Inflammatory macrophage treated with lipopolysaccharide for 1 hour (primary cell): ENCODE results near the gene RNF213.

Experiments used
- DNase-seq, 2 donors: peaks; one replicate each; pipeline ENCODE4 v3.0.0-alpha.2; 2020 to 2022

The RNF213 gene

GRCh38 chr17:80260791-80261158 lies at the start of gene RNF213:
Gene RNF213 (plus strand): TSS chr17:80260852. CDS start chr17:80263682, 2,830 bp downstream.
- DNase-seq = peak; percentile 43 to 57

GRCh38 chr17:80212109-80212508 lies 48.5 kb upstream of the RNF213 start:
- DNase-seq = no peak

DNA sequence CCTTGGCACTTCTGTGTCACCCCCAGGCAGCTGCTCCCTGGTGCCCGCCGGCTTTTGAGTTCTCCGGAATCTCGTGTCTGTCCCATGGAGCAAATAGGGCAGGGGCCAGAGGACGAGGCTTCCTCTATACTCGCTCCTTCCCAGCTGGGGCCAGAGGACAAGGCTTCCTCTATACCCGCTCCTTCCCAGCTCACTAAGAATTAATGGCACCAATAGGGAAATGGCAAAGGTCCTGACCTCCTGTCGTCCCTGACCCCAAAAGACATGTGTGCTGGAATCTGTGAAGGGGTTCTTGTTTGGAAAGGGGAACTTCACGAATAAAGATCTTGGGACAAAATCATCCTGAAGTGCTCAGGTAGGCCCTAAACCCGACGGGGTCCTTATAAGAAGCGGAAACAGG lies 48.1 kb upstream of the RNF213 start:
- peak in 1 of 2 donors; percentile 15 for DNase-seq

- DNase-seq = peak; percentile 80 to 83
Observed at GRCh38 chr17:80212962-80213642, 47.5 kb upstream of the RNF213 start.

- DNase-seq = no peak
Observed at GRCh38 chr17:80213643-80213975, 47.0 kb upstream of the RNF213 start.

DNA sequence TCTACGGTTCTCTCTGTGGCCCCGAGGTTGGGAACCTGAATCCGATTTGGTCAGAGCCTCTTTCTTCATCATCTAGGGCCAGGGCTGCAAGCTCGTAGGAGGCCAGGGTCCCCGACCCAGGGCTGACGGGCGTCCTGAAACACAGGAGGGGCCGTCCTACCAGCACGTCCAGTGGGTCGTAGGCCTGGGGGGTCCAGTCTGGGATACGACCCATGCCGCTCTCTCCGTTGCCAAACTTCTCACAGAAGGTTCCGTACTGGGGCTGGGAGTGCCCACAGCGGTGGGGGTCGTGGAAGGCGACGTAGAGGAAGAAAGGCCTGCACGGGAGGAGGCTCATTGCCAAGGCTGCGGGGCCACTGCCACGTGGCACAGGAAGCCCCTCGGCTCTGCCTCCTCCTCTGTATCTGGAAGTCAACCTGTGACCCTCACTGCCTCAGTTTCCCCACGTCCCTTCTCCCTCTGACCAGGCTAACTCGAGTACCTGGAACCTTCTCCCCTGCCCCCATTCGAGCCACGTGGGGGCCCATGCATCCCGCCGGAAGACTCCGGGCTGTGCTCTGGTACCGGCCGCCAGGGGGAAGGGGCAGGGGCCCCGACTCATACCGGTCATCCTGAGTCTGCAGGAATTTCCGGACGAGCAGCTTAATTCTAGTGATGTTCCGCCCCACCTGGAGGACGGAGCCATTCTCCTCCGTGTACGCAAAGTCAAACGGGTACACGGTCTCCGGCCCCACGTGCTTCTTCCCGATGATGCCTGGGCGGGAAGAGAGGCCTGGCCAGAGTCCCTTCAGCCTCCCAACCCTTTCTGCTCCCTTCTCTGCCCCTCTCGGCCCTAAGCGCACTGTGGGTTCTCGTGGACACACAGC lies 46.4 kb upstream of the RNF213 start:
- DNase-seq = no peak

DNA sequence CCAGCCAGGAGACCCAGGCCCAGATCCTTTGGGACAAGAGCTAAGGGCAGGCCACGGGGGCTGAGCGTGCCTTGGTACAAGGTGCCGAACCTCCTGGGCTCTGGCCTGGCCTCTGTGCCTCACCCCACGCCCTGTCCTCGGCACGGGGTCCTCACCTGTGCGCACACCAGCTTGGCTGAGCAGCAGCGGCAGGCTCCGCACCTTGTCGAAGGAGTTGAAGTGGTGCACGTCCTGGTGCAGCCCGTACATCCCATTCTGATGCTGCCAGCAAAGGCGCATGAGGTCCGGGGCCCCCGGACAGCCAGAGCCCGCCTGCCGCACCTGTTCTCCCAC lies 45.8 kb upstream of the RNF213 start:
- DNase-seq = no peak

DNA sequence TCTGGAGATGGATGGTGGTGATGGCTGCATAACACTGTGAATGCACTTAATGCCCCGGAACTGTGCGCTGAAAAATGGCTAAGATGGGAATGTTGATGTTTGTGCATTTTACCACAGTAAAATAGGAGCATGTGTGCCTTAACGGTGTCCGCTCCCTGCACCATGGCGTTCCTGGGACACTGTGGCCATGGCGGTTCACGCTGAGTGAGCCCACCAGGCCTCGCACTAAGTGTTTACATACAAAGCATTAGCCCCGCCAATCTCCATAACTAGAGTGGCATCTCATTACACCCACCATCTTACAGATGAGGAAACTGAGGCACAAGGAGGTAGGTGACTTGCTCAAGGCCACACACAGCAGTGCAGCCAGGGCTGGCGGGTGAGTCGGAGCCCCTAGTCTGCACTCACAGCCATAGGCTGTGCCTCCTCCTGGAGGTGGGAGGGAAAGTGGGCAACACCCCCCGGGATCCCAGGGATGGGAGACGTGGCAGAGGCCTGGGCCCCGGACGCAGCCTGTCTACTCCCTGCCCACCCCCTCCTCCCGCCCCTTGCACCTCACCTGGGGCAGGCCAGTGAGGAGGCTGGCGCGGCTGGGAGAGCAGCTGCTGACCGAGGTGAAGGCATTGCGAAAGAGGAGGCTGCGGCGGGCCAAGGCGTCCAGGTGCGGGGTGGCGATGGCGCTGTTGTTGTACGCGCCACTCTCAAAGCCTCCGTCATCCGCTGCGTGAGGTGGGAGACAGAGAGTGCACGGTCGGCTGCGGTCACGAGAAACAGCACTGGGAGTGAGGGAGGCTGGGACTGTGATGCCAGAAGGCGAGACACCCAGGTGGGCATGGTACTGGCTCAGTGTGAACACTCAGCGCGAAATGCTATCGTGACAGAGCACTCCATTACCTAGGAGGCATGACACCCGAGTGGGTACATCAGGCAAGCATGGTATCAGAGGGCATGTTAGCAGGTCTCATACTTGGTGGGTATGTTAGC lies 43.9 kb upstream of the RNF213 start:
- DNase-seq = no peak

DNA sequence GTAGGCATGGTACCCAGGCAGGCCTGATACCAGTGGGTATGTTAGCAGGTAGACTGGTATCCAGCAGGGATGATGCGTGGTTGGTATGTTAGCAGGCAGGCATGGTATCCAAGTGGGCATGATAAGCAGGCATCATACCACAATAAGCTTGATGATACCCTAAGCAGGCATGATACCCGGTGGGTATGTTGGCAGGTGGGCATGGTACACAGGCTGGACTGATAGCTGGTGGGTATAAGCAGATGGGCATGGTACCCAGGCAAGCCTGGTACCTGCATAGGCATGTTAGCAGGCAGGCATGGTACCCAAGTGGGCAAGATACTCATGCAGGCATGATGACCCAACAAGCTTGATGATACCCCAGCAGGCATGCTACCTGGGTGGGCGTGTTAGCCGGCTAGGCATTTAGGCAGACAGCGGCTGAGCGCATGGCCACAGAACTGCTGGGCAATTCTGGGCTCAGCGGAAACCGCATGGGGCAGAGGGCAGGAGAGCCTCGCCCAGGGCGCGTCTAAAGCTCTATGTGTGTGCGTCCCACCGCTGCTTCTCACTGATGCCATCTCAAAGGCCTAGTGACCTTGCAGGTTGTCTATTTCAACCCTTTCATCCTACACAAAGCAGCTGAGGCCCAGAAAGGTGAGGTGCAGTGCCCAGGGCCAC lies 42.8 kb upstream of the RNF213 start:
- no peak for DNase-seq

GRCh38 chr17:80218391-80218790 lies 42.3 kb upstream of the RNF213 start:
- DNase-seq = no peak

DNA sequence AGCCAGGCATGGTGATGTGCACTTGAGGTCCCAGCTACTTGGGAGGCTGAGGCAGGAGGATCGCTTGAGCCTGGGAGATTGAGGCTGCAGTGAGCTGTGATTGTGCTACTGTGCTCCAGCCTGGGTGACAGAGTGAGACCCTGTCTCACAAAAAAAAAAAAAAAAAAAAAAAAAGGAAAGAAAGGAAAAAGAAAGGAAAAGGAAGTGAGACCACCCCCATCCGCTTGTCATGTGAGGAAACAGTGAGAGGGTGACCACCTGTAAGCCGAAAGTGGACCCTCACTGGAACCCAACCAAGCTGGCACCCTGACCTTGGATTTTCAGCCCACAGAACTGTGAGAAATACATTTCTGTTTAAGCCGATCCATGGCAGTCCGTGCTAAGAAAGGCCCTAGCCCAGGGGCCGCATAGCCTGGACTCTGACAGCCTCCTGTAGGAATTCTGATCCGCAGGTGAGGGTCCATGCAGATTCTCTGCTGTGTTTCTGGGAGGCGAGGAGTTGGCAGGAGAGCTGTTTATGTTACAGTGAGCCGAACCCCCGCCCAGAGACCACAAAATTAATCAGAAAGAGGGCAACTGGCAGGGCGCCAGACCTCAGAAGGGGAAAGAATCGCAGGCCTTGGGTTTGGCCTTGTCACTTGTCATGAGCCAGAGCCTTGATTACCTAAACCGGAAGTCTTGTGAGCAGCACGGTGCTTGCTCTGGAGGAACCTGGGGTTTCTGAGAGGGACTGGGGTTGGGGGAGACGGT lies 41.5 kb upstream of the RNF213 start:
- DNase-seq = peak; percentile 94

DNA sequence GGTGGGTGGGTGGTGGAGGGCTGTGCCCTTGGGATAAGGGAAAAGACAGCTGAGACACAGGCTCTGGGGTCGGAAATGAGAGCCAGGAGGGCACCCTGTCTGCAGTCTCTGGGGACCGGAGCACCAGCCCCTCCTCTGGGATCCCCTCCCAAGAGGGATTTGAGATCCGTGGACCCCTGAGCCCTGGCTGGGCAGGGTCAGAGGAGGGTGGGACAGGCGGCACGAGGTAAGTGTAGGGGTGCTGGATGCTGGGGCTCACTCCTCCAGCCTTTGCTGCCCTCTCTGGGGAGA lies 40.9 kb upstream of the RNF213 start:
- DNase-seq = no peak

DNA sequence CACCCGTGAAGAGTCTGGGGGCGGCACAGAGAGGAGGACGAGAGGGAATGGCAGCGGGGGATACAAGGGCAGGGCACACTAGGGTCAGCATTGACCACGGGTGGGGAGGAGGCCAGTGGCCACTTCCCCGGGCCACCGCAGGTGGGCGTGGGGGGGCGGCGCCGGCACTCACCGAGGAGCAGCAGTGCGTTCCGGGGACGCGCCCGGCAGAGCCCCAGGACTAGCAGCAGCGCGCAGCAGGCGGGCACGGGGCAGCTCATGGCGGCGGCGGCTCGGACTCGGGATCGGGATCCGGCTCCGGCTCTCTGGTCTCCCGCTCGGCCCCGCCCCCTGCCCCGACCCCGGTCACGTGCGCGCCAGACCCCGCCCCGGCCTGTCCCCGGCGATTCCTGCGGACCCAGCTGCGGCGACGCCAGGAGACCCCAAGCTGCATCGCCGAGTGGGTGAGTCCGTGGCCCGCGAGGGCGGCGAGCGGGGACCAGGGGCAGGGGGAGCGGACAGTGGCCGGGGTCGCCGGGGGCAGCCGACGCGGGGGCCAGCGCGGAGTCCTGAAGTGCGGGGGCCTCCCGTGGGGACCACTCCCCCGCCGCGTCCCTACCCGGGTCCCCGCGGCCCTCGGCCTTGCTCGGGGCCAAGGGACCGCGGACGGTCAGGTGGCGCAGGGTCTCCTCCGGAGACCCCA lies 40.5 kb upstream of the RNF213 start, which contains the start of the genes SGSH and SLC26A11:
Gene SGSH, minus strand, starts transcription at position 280 of the 682 bp plus-strand sequence. Its CDS starts 20 bp downstream, at position 260.
Gene SLC26A11, plus strand, starts transcription at position 374 of the 682 bp plus-strand sequence. CDS start 1,134 bp downstream, outside the sequence.
- peak; percentile 55 to 66 for DNase-seq

DNA sequence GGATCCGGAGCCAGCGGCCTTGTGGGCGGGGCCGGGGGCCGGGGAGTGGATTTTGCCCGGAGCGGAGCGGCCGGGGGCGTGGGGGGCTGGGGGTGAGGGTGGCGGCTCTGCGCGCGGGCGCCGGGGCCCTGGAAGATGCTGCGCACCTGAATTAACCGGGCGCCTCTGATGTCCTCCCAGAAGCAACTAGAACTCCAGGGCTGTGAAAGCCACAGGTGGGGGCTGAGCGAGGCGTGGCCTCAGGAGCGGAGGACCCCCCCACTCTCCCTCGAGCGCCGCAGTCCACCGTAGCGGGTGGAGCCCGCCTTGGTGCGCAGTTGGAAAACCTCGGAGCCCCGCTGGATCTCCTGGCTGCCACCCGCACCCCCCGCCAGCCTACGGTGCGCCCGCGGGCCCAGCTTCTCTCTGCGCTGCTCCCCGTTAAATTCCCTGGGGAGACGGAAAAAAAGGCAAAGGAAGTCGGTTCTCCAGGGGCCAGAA lies 39.9 kb upstream of the RNF213 start:
- DNase-seq = no peak

DNA sequence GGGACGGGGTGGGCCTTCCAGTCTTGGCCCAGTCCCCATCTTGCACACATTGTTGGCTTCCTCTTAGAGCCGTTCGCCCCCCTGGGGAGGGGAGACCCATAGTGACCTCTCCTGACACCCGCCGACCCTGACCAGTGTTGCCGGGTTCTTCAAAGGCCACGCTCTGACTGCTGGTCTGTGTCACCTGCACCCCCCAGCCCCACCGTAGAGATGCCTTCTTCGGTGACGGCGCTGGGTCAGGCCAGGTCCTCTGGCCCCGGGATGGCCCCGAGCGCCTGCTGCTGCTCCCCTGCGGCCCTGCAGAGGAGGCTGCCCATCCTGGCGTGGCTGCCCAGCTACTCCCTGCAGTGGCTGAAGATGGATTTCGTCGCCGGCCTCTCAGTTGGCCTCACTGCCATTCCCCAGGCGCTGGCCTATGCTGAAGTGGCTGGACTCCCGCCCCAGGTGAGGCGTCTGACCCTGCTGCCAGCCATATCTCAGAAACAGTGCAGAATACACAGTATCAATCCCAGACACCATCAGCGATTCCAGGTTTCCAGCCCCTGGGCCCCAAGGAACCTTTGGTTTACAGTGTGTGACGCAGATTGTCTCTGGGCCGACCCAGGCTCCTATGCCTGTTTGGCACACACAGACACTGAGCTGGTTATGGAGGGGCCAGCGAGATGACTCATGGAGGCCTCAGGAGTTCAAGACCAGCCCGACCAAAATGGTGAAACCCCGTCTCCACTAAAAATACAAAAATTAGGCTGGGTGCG lies 39.1 kb upstream of the RNF213 start:
- no peak for DNase-seq

GRCh38 chr17:80222376-80223141 lies 38.1 kb upstream of the RNF213 start:
- no peak for DNase-seq

GRCh38 chr17:80223142-80223815 lies 37.4 kb upstream of the RNF213 start:
- DNase-seq = no peak

DNA sequence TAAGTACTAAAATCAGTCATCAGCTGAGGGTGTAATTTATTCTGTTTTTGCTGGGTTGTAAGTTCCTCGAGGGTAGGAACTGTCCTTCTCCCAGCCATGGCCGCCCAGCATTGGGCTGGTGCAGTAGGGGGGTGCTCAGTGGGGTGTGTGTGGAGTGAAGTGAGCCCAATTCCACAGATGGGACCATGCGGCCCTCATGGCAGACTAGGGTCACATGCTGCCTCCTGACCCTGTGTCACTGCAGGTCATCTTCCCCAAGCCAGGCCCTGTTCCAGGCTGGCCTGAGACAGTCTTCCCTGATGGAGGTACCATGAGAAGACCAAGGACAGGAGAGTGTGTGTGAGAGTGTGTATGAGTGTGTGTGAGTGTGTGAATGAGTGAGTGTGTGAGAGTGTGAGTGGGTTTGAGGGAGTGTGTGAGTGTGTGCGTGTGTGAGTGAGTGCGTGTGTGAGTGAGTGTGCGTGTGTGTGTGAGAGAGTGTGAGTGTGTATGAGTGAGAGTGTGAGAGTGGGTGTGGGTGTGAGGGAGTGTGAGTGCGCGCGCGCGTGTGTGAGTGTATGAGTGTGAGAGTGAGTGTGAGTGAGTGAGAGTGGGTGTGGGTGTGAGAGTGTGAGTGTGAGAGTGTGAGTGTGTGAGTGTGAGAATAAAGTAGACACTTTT lies 36.7 kb upstream of the RNF213 start:
- no peak for DNase-seq
